ENCODE results near the gene FOXP1.

The FOXP1 gene

GRCh38 chr3:71583566-71584393 lies at the start of gene FOXP1:
TSS of gene FOXP1 (minus strand) at chr3:71583728. CDS start at chr3:71198381, 385,347 bp downstream.
- peak; percentile 57 for DNase-seq (ENCODE audit: low read depth)

- no peak for DNase-seq (ENCODE audit: low read depth)
Measured at GRCh38 chr3:71629711-71630110, 46.2 kb upstream of the FOXP1 start.

GRCh38 chr3:71629289-71629688 lies 45.8 kb upstream of the FOXP1 start:
- no peak for DNase-seq (ENCODE audit: low read depth)

- no peak for DNase-seq (ENCODE audit: low read depth)
Measured at GRCh38 chr3:71628522-71628921, 45.0 kb upstream of the FOXP1 start.

GRCh38 chr3:71625676-71626075 lies 42.1 kb upstream of the FOXP1 start:
- DNase-seq (ENCODE audit: low read depth): no peak

- no peak for DNase-seq (ENCODE audit: low read depth)
Measured at GRCh38 chr3:71621825-71622537, 38.5 kb upstream of the FOXP1 start.

- DNase-seq (ENCODE audit: low read depth): no peak
Measured at GRCh38 chr3:71618538-71618937, 35.0 kb upstream of the FOXP1 start.

- DNase-seq (ENCODE audit: low read depth): no peak
Measured at GRCh38 chr3:71616571-71617021, 33.1 kb upstream of the FOXP1 start.

- DNase-seq (ENCODE audit: low read depth): no peak
Measured at GRCh38 chr3:71614869-71615268, 31.3 kb upstream of the FOXP1 start.

- DNase-seq (ENCODE audit: low read depth): no peak
Measured at GRCh38 chr3:71614426-71614825, 30.9 kb upstream of the FOXP1 start.

GRCh38 chr3:71611099-71611498 lies 27.6 kb upstream of the FOXP1 start:
- no peak for DNase-seq (ENCODE audit: low read depth)

- DNase-seq (ENCODE audit: low read depth): no peak
Measured at GRCh38 chr3:71607364-71607763, 23.8 kb upstream of the FOXP1 start.

- DNase-seq (ENCODE audit: low read depth): no peak
Measured at GRCh38 chr3:71606582-71606981, 23.1 kb upstream of the FOXP1 start.

GRCh38 chr3:71602256-71602655 lies 18.7 kb upstream of the FOXP1 start:
- no peak for DNase-seq (ENCODE audit: low read depth)

- DNase-seq (ENCODE audit: low read depth): no peak
Measured at GRCh38 chr3:71601811-71602210, 18.3 kb upstream of the FOXP1 start.

- DNase-seq (ENCODE audit: low read depth): no peak
Measured at GRCh38 chr3:71600646-71601288, 17.2 kb upstream of the FOXP1 start.

GRCh38 chr3:71599416-71599815 lies 15.9 kb upstream of the FOXP1 start:
- DNase-seq (ENCODE audit: low read depth): no peak

GRCh38 chr3:71598292-71598691 lies 14.8 kb upstream of the FOXP1 start:
- no peak for DNase-seq (ENCODE audit: low read depth)

- DNase-seq (ENCODE audit: low read depth): no peak
Measured at GRCh38 chr3:71597286-71597685, 13.8 kb upstream of the FOXP1 start.

GRCh38 chr3:71593106-71593505 lies 9.6 kb upstream of the FOXP1 start:
- no peak for DNase-seq (ENCODE audit: low read depth)

- no peak for DNase-seq (ENCODE audit: low read depth)
Measured at GRCh38 chr3:71591101-71591500, 7.6 kb upstream of the FOXP1 start.

- no peak for DNase-seq (ENCODE audit: low read depth)
Measured at GRCh38 chr3:71589132-71589531, 5.6 kb upstream of the FOXP1 start.

- DNase-seq (ENCODE audit: low read depth): no peak
Measured at GRCh38 chr3:71587958-71588357, 4.4 kb upstream of the FOXP1 start.

All from stimulated activated CD8-positive, alpha-beta memory T cell treated with anti-CD3 and anti-CD28 coated beads, Interleukin-12 subunit alpha, Interleukin-12 subunit beta, amount 100 ng/mL, for 4 hours (primary cell).